ENCODE data around the gene BANF2.

GRCh38 chr20:17700637-17701036, 871 bp downstream of the BANF2 start:
- TF ChIP-seq PATZ1 (CRISPR knock-in tag; IDR thresholded peaks at IDR 0.05; ENCODE audit: borderline replicate concordance) = no peak
- TF ChIP-seq BACH2 (CRISPR knock-in tag; IDR thresholded peaks at IDR 0.05; ENCODE audit: borderline replicate concordance) = no peak
- no peak for TF ChIP-seq GLIS3 (CRISPR knock-in tag; IDR thresholded peaks at IDR 0.05)
- no peak for TF ChIP-seq OSR1 (CRISPR knock-in tag; IDR thresholded peaks at IDR 0.05)
- no peak for TF ChIP-seq ZFP30 (CRISPR knock-in tag; IDR thresholded peaks at IDR 0.05)
- no peak for TF ChIP-seq CSRNP3 (CRISPR knock-in tag; IDR thresholded peaks at IDR 0.05)
